NCI-H146 treated with DMSO at 0.1 percent for 48 hours (cell line): Measurements from ENCODE around the gene CD70.
"Not testable (repeated sequence)": the region's sequence is repeated elsewhere in the genome, so short reads cannot be mapped to it uniquely, and the experiment has no call there.

ENCODE experiments used
- DNase-seq: peaks from one replicate; lab custom pipeline; 2025; ENCODE audit not compliant: unreplicated experiment; lab: John Stamatoyannopoulos, UW

CD70 gene

DNA sequence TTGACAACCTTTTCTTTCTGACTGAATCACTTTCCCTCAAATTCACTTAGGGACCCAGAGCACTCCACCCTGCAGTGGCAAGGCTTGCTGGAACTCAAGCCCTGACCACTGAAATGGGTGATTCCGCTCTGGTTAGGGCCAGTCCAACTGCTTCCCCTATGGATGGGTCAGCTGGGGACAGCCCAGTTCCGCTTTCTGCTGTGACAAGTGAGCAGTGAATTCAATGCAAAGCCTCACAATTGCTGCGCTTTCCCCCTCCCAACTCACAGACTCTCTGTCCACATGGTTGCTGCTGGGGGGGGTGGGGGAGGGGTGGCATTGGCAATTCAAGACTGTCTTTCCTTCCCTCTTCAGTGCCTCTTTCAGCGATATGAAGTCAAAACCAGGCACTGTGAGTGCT is 18.7 kb downstream of the CD70 start:
- DNase-seq, result no peak

DNA sequence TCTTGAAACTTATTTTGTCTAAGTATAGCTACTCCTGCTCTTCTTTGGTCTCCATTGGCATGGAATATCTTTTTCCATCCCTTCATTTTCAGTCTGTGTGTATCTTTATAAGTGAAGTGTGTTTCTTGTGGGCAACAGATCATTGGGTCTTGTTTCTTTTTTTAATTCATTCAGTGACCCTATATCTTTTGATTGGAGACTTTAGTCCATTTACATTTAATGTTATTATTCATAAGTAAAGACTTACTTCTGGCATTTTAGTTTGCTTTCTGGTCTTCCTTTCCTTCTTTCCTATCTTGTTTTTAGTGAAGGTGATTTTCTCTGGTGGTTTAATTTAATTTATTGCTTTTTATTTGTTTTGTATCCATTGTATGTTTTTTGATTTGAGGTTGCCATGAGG is 19.8 kb downstream of the CD70 start:
- no peak for DNase-seq

DNA sequence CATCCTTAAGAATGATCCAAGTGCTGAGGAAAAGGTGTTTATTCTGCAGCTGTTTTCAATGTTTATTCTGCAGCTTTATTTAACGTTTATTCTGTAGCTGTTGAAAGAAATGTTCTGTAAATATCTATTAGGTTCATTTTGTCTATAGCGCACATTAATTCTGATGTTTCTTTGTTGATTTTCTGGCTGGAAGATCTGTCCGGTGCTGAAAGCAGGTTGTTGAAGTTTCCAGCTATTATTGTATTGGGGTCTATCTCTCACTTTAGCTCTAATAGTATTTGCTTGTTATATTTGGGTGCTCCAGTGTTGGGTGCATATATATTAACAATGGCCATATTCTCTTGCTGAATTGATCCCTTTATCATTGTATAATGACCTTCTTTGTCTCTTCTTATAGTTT is 20.2 kb downstream of the CD70 start:
- no peak for DNase-seq

DNA sequence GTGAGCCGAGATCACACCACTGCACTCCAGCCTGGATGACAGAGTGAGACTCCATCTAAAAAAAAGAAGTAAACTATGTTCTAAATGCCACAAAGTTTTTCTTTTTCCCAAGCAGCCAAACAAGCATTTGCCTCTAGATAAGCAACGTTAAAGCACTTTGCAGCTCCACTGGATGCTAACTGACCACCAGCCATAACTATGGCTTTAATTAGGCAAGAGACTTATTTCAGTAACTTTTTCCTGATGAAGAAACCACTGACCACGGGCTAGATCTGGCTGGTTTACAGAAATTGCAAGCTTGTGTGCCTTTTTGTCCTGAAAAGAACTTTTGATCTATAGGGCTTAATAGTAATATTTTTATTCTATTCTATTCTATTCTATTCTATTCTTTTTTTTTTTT is 22.1 kb downstream of the CD70 start:
- DNase-seq, result no peak

DNA sequence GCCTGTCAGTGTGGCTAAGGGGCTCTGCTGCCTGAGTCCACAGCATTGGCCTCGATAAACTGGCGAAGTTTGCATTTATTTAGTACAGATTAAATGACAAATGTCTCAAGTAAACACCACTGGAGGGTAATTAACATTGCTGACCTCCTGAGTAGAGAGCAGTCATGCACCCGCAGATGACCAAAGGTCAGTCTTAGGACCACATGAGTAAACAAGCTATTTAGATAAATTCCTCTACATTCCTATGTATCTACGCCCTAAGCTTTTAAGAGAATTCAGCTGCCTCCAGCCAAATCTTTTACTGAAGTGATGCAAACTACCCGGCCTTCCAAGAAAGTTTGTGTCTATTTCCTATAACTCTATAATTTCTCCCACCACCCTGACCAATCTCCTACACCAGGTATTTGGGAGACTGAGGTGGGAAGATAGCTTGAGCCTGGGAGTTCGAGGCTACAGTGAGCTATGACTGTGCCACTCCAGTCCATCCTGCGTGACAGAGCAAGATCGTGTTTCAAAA is 22.9 kb downstream of the CD70 start:
- no peak for DNase-seq

DNA sequence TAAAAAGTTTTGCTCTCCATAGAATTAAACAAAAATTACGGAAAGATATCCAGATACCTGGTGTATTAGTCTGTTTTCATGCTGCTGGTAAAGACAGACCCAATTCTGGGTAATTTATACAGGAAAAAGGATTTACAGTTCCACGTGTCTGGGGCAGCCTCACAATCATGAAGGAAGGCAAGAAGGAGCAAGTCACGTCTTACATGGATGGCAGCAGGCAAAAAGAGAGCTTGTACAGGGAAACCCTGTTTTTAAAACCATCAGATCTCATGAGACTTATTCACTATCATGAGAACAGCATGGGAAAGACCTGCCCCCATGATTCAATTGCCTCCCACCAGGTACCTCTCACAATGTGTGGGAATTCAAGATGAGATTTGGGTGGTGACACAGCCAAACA is 24.2 kb downstream of the CD70 start:
- not testable (repeated sequence) for DNase-seq

DNA sequence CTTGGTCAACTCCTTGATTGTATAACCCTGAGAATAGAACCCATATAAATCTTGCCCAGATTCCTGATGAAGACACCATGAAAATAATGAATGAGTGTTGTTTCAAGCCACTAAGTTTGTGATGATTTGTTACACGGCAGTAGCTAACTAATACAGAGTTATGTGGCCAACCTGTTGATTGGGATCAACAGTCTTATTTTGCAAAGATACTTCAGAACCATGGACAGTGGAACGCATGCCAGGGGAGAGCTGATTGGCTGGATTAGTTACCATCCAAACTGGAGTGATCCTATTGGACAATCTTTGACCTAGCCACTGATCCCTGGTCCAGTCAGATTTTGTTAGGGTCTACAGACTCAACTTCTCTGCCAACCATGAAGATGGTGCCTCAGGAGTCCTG is 26.6 kb downstream of the CD70 start:
- no peak for DNase-seq

DNA sequence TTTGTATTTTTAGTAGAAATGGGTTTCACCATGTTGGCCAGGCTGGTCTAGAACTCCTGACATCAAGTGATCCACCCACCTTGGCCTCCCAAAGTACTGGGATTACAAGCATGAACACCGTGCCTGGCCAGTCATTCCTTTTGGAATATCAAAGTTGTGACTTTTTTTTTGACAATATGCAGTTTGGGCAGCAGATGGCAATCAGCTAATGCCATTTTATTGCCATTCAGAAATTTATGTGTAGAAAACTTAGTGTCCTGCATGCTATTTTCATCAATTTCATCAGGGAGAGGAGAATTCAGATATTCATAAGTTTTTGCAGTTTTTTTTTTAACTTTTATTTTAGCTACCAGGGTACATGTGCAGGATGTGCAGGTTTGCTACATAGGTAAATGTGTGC is 28.5 kb downstream of the CD70 start:
- not testable (repeated sequence) for DNase-seq

DNA sequence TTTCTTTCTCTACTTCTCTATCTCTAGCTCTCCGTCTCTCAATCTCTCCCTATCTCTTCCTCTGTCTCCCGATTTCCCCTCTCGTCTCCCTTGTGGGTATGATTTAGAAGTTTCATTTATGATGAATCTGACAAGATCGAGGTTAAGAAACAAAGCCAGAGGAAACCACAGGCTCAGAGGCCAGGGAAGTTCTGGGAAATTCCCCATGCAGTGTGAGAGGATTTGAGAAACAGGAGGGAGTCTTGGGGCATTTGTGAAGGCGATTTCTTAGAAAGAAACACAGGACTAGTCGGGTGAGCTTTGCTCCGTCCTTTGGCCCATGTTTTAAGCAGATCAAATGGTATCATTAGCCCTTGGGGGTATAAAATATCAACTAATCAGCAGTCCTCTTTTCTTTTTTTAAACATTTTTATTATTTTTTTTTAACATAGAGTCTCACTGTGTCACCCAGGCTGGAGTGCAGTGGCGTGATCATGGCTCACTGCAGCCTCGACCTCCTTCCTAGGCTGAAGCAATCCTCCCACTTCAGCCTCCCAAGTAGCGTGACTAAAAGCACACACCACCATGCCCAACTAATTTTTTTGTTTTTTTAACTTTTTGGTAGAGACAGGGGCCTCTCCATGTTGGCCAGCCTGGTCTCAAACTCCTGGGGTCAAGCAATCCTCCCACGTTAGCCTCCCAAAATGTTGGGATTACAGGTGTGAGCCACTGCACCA is 34.3 kb downstream of the CD70 start:
- no peak for DNase-seq

DNA sequence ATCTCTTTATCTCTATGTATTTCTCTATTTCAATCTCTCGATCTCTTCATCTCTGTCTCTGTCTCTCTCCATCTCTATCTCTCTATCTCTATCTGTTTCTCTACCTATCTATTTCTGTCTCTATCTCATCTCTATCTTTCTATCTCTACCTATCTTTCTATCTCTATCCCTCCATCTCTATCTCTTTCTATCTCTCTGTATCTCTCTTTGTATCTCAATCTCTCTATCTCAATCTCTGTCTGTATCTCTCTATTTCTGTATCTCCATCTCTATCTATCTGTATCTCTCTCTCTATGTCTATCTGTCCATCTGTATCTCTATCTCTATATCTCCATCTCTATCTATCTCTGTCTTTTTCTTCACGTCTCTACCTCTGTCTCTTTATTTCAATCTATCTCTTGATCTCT is 34.9 kb downstream of the CD70 start:
- DNase-seq, result no peak

DNA sequence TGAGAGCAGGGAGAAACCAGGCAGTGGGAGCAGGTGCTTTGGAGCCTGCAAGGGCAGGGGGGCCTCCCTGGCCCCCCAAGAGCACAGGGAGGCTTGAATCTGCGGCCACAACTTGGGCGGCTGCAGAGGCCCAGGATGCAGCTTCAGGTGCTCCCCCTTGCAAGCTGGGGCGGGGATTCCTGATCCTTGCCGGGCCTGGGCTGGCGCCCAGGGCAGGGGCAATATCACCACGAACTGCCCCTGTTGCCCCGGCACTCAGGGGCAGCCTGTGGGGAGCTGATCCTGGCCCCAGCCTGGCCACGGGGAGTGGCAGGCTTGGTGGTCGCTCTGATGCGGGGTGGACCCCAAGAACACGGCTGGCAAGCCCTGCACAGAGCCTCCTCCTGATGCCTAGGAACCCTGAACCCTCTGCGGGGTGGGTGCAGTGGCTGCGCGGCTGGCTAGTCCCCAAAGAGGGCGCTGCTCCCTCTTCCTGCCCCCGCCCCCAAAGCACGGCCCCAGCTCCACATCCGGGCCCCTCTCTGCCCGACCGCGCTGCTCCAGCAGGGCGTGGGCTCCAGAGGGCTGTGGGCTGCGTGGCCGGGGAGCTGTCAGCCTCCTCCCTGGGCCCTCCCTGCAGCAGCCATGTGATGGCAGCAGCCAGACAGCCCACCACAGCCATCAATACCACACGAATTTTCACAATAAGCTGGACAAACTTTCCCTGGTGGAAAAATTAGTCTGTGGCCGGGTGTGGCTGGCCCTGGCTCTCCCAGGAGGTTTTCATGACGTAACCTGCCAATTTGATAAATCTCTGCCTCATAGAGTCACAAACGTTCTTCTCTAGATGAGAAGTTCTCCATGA is 39.1 kb downstream of the CD70 start:
- no peak for DNase-seq

DNA sequence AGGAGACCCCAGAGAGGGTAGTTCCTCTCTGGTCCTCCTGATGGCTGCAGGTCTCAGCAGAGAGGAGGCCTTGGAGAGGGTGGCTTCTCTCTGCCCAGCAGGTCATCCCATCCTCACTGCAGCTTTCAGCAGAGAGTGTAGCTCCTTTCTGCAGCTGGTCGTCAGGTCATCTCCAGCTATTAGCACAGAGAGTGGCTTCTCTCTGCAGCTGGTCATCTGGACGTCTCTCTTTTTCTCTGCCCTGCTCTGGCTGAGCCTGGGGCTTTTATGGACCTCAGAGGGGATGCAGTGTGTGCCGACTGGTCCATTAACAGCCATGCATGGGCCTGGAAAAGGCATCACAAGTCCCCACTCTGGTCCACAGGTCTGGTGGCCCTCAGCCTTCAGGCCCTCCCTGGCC is 39.9 kb downstream of the CD70 start:
- no peak for DNase-seq

DNA sequence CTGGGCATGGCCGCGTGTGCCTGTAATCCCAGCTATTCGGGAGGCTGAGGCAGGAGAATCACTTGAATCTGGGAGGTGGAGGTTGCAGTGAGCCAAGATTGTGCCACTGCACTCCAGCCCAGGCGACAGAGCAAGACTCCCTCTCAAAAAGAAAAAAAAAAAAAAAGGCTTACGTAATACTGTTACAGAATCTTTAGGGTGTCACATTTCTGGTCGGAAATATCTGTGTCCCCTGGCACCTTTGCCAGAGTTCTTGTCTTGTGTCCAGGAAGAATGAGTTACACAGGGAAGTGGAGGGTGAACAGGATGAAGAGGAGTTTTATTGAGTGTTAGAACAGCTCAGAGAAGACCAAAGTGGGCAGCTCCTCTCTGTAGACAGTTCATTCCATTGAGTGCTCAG is 40.3 kb downstream of the CD70 start:
- DNase-seq, result not testable (repeated sequence)

DNA sequence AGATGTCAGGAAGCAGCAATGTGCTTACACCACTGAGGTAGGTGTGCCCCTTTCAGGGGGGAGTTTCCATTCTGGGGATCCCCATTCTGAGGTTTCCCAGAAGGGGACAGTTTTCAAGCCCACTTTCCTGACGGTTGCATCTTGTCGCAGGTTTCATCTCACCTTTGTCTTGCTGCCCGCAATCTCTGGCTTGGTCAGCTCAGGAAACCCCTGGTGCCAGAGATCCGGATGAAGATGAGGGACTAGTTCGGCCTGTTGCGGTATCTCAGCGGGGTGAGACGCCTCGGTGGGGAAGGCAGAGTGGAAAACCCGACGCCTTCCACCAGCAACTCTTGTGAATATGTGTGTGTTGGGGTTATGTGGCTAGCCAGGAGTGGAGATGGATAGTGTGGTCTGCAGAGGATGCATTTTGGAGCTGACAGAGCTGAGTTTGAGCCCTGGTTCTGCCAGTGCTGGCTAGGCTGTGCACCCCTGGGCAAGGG is 47.0 kb downstream of the CD70 start:
- DNase-seq, result no peak

DNA sequence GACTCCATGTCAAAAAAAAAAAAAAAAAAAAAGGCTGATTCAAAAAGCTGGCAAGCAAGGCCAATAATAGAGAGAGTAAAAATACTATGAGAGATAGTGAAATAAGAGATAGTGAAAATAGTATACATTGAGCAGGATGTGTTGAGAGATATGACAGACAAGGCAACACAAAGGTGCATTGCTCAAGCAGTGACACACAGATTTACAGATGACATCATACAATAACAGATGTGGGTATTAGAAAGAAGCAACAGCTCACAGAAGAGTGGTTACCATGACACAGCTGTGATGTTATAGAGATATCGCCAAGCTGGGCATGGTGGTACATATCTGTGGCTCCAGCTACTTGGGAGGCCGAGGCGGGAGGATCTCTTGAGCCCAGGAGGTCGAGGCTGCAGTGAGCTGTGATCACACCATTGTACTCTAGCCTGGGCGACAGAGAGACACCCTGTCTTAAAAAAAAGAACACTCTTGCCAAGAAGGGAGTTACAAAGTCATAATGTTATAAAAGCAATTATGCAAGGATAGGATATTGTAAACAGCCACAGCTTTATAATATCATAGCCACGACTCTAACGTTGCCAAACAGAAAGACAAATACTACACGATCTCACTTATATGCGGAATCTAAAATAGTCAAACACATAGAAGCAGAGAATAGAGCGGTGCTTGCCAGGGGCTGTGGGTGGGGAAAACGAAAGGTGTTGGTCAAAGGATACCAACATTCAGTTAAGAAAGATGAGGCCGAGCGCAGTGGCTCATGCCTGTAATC is 49.8 kb downstream of the CD70 start:
- DNase-seq, result no peak

DNA sequence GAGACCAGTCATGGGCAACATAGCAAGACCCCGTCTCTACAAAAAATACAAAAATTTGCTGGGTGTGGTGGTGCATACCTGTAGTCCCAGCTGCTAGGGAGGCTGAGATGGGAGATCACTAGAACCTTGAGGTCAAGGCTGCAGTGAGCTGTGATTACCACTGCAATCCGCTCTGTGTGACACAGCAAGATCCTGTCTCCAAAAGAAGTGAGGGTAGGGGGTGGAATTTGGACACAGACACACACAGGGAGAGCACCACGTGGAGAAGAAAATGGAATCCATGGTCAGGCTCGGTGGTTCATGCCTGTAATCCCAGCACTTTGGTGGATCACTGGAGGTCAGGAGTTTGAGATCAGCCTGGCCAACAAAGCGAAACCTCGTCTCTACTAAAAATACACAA is 51.4 kb downstream of the CD70 start:
- DNase-seq, result no peak
